Measurements from ENCODE around the gene MEIOB. TPM values are rescaled to one million over a fixed set of nuclear protein-coding genes. Genes with fewer than 3 reads are reported as not detected.

The MEIOB gene
- polyA plus RNA-seq, 1 donor (not counting 4 experiments of a cell fraction or from before 2014, with no cell fraction given): not detected

DNA sequence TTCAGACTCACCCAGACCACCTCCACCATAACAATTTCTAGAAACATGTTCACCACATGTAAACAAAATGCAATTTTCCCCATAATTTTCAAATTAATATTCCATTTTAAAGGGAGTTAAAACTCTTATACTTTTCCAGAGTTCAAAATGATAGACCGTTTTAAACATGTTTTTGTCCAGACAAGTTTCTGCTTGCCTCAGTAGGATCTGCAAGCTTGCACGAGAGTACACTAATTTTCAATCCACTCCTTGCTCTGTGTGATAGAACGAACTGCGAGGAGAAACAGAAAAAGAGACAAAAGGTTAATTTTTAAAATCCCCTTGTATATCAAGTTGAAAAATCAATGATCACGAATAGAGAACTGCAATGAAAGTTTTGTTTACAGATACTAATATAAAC is 37.9 kb downstream of the MEIOB start:
- peak overlapping the region; percentile 69 for H3K4me2 ChIP-seq (ENCODE audit: control insufficient read depth, extremely low read depth, insufficient read depth, low read depth, low read length)
- DNase-seq (ENCODE audit: low read depth, low spot score): no peak
- no peaks in the 10 kb centered on the region for H3K9me3 ChIP-seq (ENCODE audit: control insufficient read depth, low read depth, low read length)
- TF ChIP-seq EZH2 (IDR thresholded peaks at IDR 0.05; ENCODE audit: low read length): no peak
- TF ChIP-seq, protein P1, sequence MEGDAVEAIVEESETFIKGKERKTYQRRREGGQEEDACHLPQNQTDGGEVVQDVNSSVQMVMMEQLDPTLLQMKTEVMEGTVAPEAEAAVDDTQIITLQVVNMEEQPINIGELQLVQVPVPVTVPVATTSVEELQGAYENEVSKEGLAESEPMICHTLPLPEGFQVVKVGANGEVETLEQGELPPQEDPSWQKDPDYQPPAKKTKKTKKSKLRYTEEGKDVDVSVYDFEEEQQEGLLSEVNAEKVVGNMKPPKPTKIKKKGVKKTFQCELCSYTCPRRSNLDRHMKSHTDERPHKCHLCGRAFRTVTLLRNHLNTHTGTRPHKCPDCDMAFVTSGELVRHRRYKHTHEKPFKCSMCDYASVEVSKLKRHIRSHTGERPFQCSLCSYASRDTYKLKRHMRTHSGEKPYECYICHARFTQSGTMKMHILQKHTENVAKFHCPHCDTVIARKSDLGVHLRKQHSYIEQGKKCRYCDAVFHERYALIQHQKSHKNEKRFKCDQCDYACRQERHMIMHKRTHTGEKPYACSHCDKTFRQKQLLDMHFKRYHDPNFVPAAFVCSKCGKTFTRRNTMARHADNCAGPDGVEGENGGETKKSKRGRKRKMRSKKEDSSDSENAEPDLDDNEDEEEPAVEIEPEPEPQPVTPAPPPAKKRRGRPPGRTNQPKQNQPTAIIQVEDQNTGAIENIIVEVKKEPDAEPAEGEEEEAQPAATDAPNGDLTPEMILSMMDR (optimal IDR thresholded peaks at IDR 0.05 in 1 of 3, IDR thresholded peaks at IDR 0.05 in 1 of 3, conservative IDR thresholded peaks at IDR 0.05 in 1 of 3; ENCODE audit: extremely low read depth in 1 of 3, insufficient read depth in 2 of 3, low read length in 3 of 3): no peak
- H3K4me3 ChIP-seq (ENCODE audit: control insufficient read depth in 2 of 3, extremely low read depth in 1 of 3, insufficient read depth in 2 of 3, low read depth in 1 of 3, low read length in 3 of 3): peak overlapping the region in 1 of 3 experiments; percentile 32
- no peaks in the 10 kb centered on the region for H3K27me3 ChIP-seq (ENCODE audit: control insufficient read depth, extremely low read depth, insufficient read depth, low read length)
- FAIRE-seq: peak; percentile 73
- H3K4me1 ChIP-seq (ENCODE audit: control insufficient read depth, extremely low read depth, insufficient read depth, low read length): peaks cover 30% of the 10 kb centered on the region
- no peak overlapping the region for H2AFZ ChIP-seq (ENCODE audit: control insufficient read depth, low read length)
- H4K20me1 ChIP-seq (ENCODE audit: control insufficient read depth, extremely low read depth, insufficient read depth, low read length): no peaks in the 10 kb centered on the region
- H3K9ac ChIP-seq (ENCODE audit: control insufficient read depth, extremely low read depth, insufficient read depth, low read length): peak overlapping the region; percentile 26
- H3K9me1 ChIP-seq (ENCODE audit: control insufficient read depth, extremely low read depth, insufficient read depth, low read length): no peaks in the 10 kb centered on the region
- peaks cover 1 to 5% of the 10 kb centered on the region in 2 experiments for H3K36me3 ChIP-seq (ENCODE audit: control insufficient read depth in 2 of 2, extremely low read depth in 1 of 2, insufficient read depth in 2 of 2, low read length in 2 of 2)
- dilution Hi-C loops (cut with MboI; ENCODE audit: extremely low pct_ligation_motif_present, low sequenced_read_pairs): no loop called here
- H3K27ac ChIP-seq (ENCODE audit: control insufficient read depth, insufficient read depth, low read length): peak overlapping the region; percentile 69
- H3K79me2 ChIP-seq (ENCODE audit: control insufficient read depth, insufficient read depth, low read length): peaks cover 7% of the 10 kb centered on the region

- Histone ChIP-seq H2AFZ (ENCODE audit: control insufficient read depth, low read length) (no peak overlapping the region), H3K9ac (ENCODE audit: control insufficient read depth, extremely low read depth, insufficient read depth, low read length) (no peak overlapping the region), H3K36me3 (ENCODE audit: control insufficient read depth in 2 of 2, extremely low read depth in 1 of 2, insufficient read depth in 2 of 2, low read length in 2 of 2) (peaks cover 1 to 5% of the 10 kb centered on the region in 2 experiments), H3K27ac (ENCODE audit: control insufficient read depth, insufficient read depth, low read length) (peak overlapping the region; percentile 69), H4K20me1 (ENCODE audit: control insufficient read depth, extremely low read depth, insufficient read depth, low read length) (no peaks in the 10 kb centered on the region), H3K4me2 (ENCODE audit: control insufficient read depth, extremely low read depth, insufficient read depth, low read depth, low read length) (peak overlapping the region; percentile 69), H3K79me2 (ENCODE audit: control insufficient read depth, insufficient read depth, low read length) (peaks cover 16% of the 10 kb centered on the region), H3K4me3 (ENCODE audit: control insufficient read depth in 2 of 3, extremely low read depth in 1 of 3, insufficient read depth in 2 of 3, low read depth in 1 of 3, low read length in 3 of 3) (no peak overlapping the region), H3K9me3 (ENCODE audit: control insufficient read depth, low read depth, low read length) (no peaks in the 10 kb centered on the region), H3K9me1 (ENCODE audit: control insufficient read depth, extremely low read depth, insufficient read depth, low read length) (no peaks in the 10 kb centered on the region), H3K27me3 (ENCODE audit: control insufficient read depth, extremely low read depth, insufficient read depth, low read length) (no peaks in the 10 kb centered on the region), H3K4me1 (ENCODE audit: control insufficient read depth, extremely low read depth, insufficient read depth, low read length) (peaks cover 32% of the 10 kb centered on the region)
- dilution Hi-C loops (cut with MboI; ENCODE audit: extremely low pct_ligation_motif_present, low sequenced_read_pairs): no loop called here
- DNase-seq (ENCODE audit: low read depth, low spot score) (no peak), FAIRE-seq (peak; percentile 71)
- no peak for TF ChIP-seq EZH2 (IDR thresholded peaks at IDR 0.05; ENCODE audit: low read length)
- TF ChIP-seq, protein P1 (optimal IDR thresholded peaks at IDR 0.05 in 1 of 3, IDR thresholded peaks at IDR 0.05 in 1 of 3, conservative IDR thresholded peaks at IDR 0.05 in 1 of 3; ENCODE audit: extremely low read depth in 1 of 3, insufficient read depth in 2 of 3, low read length in 3 of 3): no peak
Measured at GRCh38 chr16:1832838-1833454, 39.0 kb downstream of the MEIOB start.

All from keratinocyte (primary cell).